Measurements from ENCODE around the gene KIAA1549. TPM values are rescaled to one million over a fixed set of nuclear protein-coding genes. Genes with fewer than 3 reads are reported as not detected.

The KIAA1549 gene
- total RNA-seq, 1 experiment from 2014 or later, result 14.1 TPM

GRCh38 chr7:138963675-138964074, 17.5 kb downstream of the KIAA1549 start:
- Histone ChIP-seq H3K9me3 (ENCODE audit: control insufficient read depth, insufficient read depth, low read depth, low read length) (no peaks in the 10 kb centered on the region), H3K27ac (ENCODE audit: low read length) (no peak overlapping the region), H3K27me3 (ENCODE audit: control insufficient read depth, insufficient read depth, low read length) (no peaks in the 10 kb centered on the region), H3K4me1 (ENCODE audit: control insufficient read depth, insufficient read depth, low read length) (0 out of 2 replicates have a peak, but pooled peaks cover under 1% of the 10 kb centered on the region), H3K4me3 (ENCODE audit: low read depth in 2 of 2, low read length in 2 of 2) (no peak overlapping the region), H3K36me3 (ENCODE audit: control insufficient read depth, insufficient read depth, low read length) (no peaks in the 10 kb centered on the region)
- CTCF ChIA-PET, result no interaction called here
- in situ Hi-C loops (cut with HindIII; ENCODE audit: low pct_unique_long_range_greater_than_20kb, low sequenced_read_pairs) (no loop called here), intact Hi-C loops (cut with micrococcal nuclease; ENCODE audit: unreplicated experiment) (no loop called here)
- ATAC-seq, result no peak
- BruUV-seq (replicated peaks), result no TSS peak
- no peak for DNase-seq (ENCODE audit: low read depth, low spot score)
- TF ChIP-seq SIN3A (IDR thresholded peaks at IDR 0.05; ENCODE audit: borderline replicate concordance, insufficient read depth, low read depth, low read length), result no peak
- no peak for TF ChIP-seq CTCF (IDR thresholded peaks at IDR 0.05)
- TF ChIP-seq REST (IDR thresholded peaks at IDR 0.05; ENCODE audit: insufficient read depth in 1 of 2, low read depth in 2 of 2, low read length in 1 of 2), result no peak
- TF ChIP-seq POLR2AphosphoS5 (IDR thresholded peaks at IDR 0.05; ENCODE audit: low read depth, low read length), result no peak
- no peak for TF ChIP-seq TCF7L2 (IDR thresholded peaks at IDR 0.05; ENCODE audit: low read depth, low read length)
- POLR2A ChIA-PET, result no interaction called here

GRCh38 chr7:138962561-138963270, 18.5 kb downstream of the KIAA1549 start:
- TF ChIP-seq TCF7L2 (IDR thresholded peaks at IDR 0.05; ENCODE audit: low read depth, low read length), result no peak
- no peak for TF ChIP-seq REST (IDR thresholded peaks at IDR 0.05; ENCODE audit: insufficient read depth in 1 of 2, low read depth in 2 of 2, low read length in 1 of 2)
- no peak for TF ChIP-seq CTCF (IDR thresholded peaks at IDR 0.05)
- TF ChIP-seq SIN3A (IDR thresholded peaks at IDR 0.05; ENCODE audit: borderline replicate concordance, insufficient read depth, low read depth, low read length), result no peak
- no peak for TF ChIP-seq POLR2AphosphoS5 (IDR thresholded peaks at IDR 0.05; ENCODE audit: low read depth, low read length)
- intact Hi-C loops (cut with micrococcal nuclease; ENCODE audit: unreplicated experiment), result no loop called here
- ChIA-PET CTCF (no interaction called here), POLR2A (no interaction called here)
- Histone ChIP-seq H3K9me3 (ENCODE audit: control insufficient read depth, insufficient read depth, low read depth, low read length) (no peaks in the 10 kb centered on the region), H3K4me1 (ENCODE audit: control insufficient read depth, insufficient read depth, low read length) (peaks cover 4% of the 10 kb centered on the region; the same call in 1 of the 2 replicates), H3K4me3 (ENCODE audit: low read depth in 2 of 2, low read length in 2 of 2) (no peak overlapping the region), H3K27ac (ENCODE audit: low read length) (no peak overlapping the region), H3K27me3 (ENCODE audit: control insufficient read depth, insufficient read depth, low read length) (no peaks in the 10 kb centered on the region), H3K36me3 (ENCODE audit: control insufficient read depth, insufficient read depth, low read length) (no peaks in the 10 kb centered on the region)
- BruUV-seq (replicated peaks), result no TSS peak
- DNase-seq (ENCODE audit: low read depth, low spot score) (no peak), ATAC-seq (no peak)
- in situ Hi-C loops (cut with HindIII; ENCODE audit: low pct_unique_long_range_greater_than_20kb, low sequenced_read_pairs), result no loop called here
